ENCODE data around the gene KLHL29.

The KLHL29 gene

GRCh38 chr2:23684395-23685176 lies 299.6 kb downstream of the KLHL29 start:
- no peak for DNase-seq (ENCODE audit: low read depth)

DNA sequence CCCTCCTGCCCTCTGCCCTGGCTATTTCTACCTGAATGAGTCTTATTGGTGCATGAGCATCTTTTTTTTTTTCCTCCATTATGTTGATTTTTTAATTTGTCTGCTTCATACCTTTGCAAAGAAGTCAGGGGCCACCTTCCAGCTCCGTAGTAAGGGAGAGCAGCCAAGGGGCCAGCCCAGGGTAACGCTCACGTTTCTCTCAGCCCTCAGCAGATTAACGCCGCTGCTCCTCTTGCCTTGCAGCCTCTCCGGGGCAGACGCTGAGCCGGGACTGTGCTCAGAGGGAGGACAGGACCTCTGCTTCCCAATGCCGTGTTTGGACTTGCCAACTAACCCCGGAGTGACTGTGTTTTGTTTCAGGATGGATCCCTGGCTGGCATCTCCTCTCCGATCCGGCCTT lies 300.2 kb downstream of the KLHL29 start:
- DNase-seq (ENCODE audit: low read depth): no peak

DNA sequence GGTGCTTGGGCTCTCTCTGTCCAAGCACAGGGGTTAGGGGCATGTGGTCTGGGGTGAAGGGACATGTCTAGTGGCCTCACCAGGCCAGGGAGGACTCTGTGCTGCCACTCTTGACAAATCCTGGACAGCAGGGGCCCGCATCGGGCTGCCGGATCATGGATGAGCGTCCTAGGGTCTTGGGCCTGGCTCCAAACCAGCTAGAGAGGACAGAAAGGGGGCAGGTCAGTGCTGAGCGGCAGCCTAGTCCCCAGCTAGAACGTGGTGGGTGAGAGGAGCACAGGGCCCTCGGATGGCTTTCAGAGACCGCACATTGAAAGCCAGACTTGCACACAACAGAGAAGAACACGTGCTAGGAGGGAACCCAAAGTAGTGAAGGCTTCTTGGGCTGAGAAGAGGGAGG lies 300.7 kb downstream of the KLHL29 start:
- DNase-seq (ENCODE audit: low read depth): no peak

DNA sequence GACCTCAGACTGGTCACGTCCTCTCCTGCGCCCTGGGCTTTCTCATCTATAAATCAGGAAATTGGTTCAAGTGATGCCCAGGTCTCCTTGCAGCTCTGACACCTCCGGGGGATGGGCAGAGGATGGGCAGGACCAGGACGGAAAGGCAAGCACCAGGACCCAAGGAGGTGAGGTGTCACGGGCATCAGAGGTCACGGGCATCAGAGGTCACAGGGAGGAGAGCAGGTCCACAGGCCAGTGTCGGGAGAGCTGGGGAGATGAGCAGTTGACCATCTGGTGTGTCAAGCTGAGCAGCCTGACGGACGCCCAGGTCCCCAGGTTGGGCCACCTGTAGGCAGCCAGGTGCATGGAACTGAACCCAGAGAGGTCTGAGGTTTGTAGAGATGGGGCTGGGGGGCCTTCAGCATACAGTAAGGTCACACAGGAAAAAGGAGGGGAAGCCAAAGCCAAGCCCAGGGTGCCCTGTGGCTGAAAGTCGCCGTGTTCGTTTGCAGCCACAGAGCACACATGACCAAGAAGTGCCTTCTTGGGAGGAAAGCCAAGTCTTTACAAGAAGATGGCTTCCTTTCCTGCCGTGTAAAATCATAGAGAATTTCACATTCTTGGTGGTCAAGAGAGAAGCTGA lies 301.5 kb downstream of the KLHL29 start:
- no peak for DNase-seq (ENCODE audit: low read depth)

DNA sequence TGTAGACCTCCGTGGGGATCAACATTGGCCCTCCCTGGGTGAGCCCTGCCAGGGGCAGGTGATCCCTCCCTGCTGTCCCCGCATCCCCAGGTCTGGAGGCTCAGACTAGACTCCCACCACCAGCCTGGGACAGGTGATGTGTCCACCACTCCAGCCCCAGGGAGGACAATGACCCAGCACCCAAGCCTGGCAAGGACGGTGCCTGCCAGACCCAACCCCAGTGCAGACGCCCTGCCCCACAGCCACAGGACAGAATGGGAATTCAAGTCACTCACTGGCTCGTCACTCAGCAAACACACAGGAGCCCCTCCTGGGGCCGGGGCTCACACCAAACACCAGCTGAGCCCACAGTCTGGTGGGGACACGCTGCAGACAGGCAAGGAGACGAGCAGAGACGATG lies 302.2 kb downstream of the KLHL29 start:
- DNase-seq (ENCODE audit: low read depth): no peak

GRCh38 chr2:23687713-23688112 lies 302.7 kb downstream of the KLHL29 start:
- DNase-seq (ENCODE audit: low read depth): no peak

DNA sequence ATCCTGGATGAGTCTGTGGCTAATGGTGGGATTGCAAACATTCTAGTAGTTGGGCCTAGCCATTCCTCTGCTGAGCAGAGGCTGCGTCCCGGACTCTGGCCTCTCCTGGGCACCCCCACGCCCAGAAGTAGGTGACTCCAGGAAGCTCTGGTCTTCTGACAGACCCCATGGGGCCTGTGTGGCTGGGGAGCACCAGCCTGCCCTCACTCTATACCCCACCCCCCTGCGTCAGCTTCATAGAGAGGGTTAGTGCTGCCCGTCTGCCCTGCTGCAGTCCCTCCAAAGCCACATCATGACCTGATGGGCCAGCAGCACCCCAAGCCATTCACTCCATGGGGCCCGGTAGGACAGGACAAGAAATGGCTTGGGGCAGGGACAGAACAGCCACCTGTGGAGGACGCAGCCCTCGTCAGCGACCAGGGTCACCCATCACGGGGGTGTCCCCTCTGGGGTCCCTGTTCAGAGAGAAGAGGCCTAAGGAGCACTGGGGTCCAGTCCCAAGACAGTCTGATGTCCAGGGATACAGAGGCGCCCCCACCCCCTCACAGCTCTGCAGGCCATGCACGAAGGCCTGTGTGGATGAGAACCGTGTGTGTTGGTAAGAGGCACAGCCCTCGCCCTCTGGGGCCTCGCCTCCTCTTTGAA lies 303.6 kb downstream of the KLHL29 start:
- DNase-seq (ENCODE audit: low read depth): no peak

DNA sequence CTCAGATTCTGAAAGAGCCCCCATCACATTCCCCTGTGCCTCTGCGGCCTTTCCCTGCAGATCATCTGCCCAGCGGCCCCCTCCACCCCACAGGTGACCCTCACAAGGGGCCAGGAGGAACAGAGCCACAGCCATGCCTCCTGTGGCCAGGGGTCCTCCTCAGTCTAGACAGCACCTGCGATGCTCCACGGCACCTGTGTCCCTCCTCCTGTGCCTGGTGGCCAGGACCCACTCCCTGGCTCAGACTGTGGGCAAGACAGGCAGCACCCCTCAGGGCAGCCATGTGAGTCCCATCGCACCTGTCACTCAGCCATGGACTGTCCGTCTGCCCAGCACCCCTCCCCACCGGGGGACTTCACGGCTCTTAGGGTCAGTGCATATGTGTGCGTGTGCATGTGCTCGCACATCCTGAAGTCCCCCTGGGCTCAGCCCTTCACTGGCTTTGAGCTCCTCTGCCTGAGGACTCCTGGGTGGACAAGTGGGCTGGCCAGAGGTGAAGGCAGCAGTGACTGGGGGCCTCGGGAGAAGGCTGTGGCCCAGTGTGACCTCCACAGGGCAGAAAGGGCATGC lies 304.2 kb downstream of the KLHL29 start:
- DNase-seq (ENCODE audit: low read depth): no peak

DNA sequence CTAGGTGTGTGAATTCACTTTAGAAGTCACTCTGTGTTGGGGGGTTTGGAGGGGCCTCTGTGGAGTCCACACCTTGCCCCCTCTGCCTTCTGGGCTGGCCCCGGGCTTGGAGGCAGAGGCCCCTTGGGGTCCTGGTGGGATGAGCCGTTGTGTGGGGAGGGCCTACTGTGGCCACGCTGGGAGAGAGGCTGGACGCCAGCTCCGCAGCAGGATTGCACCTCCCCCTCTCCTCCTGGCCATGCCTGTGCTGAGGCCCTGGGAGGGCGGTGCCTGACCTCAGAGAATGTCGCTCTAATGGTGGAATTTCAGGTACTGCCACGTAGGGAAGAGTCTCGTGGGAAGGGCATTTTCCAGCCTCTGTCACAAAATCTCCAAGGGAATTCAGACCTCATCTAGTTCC lies 304.9 kb downstream of the KLHL29 start:
- DNase-seq (ENCODE audit: low read depth): no peak

DNA sequence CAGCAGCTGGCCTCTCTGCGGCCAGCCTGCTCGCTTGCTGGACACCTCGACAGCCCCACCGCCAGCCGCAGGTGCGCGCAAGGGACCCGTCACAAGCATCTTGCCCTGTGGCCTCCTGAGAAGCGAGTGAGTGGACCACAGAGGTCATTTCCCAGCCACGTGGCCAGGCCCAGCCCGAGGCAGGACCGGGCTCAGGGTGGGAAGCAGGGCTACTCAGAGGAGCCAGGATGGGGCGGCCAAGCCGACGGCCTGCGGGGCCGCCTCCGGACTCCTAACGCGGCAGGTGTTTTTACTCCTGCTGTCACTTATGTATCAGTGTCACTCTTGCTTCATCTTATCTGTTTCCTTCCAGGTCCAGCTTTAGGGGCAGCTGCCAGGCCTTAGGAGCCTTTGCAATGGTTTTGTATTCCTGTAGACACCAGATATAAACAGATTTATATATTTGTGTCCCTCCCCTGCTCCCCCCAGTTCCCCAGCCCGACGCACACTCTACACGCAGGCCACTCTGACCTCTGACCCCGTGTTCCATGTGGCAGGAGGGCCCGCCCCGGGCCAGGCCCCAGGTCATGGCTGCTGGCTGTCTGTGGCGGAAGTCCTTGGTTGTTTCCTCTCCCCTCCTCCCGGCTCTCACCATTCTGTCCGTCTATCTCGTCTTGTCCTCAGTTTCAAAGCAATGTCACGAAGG lies 305.6 kb downstream of the KLHL29 start:
- DNase-seq (ENCODE audit: low read depth): no peak

GRCh38 chr2:23691106-23691470 lies 306.1 kb downstream of the KLHL29 start:
- no peak for DNase-seq (ENCODE audit: low read depth)

DNA sequence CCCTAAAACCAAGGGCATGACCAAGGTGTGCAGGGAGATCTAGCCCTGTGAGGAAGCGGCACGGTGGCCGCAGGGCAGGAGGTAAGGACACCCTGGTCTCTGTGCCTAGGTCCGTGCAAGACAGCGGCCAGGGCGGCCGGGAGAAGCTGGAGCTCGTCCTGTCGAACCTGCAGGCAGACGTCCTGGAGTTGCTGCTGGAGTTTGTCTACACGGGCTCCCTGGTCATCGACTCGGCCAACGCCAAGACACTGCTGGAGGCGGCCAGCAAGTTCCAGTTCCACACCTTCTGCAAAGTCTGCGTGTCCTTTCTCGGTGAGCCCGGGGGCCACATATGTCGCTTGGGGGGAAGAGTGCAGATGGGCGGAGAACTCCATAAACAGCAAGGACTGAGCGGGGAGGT lies 306.6 kb downstream of the KLHL29 start:
- DNase-seq (ENCODE audit: low read depth): no peak

GRCh38 chr2:23692263-23692662 lies 307.3 kb downstream of the KLHL29 start:
- no peak for DNase-seq (ENCODE audit: low read depth)

DNA sequence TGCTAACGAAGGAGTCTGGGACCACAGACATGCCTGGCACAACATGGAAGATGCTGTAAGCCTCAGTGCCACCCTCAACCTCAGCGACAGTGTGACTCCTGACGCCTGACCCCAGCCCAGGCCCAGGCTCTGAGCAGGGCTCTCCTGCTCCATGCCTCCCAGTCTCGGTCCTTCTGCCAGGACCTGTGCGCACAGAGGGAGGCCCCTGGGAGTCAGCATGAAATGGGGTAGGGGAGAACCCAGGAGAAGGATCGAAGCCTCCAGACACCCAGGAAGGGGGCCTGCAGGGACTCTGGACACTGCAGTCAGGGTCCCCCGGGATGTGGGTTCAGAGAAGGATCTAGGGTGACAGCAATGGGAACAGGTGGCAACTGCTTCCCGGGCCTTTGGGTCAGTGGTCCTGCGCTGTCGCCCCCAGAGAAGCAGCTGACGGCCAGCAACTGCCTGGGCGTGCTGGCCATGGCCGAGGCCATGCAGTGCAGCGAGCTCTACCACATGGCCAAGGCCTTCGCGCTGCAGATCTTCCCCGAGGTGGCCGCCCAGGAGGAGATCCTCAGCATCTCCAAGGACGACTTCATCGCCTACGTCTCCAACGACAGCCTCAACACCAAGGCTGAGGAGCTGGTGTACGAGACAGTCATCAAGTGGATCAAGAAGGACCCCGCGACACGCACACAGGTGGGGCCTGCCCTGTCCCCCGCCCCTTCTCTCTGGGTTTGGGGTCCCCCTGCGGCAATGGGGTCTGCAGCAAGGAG lies 308.0 kb downstream of the KLHL29 start:
- no peak for DNase-seq (ENCODE audit: low read depth)

DNA sequence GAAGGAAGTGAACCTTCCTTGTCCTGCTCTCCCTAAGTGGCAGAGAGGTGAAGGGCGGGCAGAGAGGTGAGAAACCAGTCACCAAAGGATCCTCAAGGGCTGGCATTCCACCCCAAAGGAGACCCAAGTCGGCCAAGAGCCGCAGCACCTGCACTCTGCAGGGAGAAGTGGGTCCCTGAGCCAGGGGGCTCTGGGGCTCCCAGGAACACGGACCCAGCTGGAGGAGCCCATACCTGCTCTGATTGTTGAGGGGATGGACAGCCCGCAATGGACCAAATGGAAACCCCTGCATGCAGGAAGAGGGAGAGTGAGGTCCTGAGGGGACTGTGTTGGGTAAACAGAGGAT lies 308.6 kb downstream of the KLHL29 start:
- no peak for DNase-seq (ENCODE audit: low read depth)

DNA sequence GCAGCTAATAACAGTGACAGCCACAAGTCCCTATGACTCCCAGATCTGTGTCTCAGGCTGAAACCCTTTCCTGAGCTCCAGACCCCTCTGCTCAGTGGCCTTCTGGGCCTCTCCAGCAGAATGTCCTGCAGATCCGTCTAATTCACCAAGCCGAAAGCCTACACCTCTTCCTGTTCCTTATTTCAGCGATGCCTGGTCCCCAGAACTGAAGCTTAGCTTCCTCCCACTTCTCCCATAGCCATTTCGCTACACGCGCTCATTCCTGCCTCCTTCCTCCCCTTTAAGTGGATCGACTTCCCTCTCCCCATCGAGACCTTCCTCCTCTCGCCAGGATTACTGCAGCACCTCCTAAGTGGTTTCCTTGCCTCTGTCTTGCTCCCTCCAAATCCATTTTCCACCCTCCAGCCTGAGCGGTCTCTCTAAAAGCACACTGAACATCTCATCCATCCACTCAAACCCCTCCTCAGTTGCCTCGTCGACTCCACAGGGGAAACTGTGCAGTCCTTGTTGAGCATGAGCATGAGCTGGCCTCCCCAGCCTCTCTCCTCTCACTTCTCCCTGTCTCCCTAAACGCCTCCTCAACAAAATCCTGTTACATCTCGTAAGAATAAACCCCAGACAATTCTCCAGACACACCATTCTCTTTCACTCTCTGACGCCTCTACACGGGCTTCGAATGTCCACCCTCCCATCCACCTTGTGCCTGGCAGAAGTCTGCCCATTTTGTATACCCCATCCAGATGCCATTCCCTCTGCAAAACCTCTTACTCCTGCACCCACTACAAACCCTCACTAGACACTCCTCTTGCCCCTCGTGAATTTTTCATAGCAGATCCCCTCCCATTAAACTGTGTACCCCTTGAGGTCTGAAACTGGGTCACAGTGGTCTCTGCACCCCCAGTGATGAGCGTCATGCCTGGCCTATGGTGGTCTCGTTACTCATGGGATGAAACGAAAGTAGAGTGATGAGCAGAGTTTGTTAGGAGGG lies 309.4 kb downstream of the KLHL29 start:
- no peak for DNase-seq (ENCODE audit: low read depth)

DNA sequence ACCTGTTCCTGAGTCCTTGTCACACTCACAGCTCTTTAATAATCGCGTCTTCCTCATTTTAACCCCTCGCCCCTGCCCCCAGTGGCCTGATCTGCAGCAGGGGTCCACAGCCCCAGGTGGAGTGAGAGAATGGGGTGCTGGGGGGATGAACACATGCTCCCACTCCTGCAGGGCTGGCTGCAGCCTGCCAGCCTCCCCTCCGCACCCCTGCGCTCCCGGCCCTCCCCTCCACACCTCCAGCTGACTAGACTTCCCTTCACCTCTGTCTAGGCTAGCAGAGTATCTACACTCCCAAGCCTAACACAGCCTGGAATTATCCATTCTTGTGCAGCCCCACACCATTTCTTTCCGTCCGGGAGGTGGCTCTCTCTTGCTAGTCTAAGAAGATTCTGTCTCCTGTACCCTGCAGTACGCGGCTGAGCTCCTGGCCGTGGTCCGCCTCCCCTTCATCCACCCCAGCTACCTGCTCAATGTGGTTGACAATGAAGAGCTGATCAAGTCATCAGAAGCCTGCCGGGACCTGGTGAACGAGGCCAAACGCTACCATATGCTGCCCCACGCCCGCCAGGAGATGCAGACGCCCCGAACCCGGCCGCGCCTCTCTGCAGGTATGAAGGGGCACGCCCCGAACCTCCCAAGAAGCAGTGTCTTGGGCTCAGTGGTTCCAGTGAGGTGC lies 310.4 kb downstream of the KLHL29 start:
- no peak for DNase-seq (ENCODE audit: low read depth)

DNA sequence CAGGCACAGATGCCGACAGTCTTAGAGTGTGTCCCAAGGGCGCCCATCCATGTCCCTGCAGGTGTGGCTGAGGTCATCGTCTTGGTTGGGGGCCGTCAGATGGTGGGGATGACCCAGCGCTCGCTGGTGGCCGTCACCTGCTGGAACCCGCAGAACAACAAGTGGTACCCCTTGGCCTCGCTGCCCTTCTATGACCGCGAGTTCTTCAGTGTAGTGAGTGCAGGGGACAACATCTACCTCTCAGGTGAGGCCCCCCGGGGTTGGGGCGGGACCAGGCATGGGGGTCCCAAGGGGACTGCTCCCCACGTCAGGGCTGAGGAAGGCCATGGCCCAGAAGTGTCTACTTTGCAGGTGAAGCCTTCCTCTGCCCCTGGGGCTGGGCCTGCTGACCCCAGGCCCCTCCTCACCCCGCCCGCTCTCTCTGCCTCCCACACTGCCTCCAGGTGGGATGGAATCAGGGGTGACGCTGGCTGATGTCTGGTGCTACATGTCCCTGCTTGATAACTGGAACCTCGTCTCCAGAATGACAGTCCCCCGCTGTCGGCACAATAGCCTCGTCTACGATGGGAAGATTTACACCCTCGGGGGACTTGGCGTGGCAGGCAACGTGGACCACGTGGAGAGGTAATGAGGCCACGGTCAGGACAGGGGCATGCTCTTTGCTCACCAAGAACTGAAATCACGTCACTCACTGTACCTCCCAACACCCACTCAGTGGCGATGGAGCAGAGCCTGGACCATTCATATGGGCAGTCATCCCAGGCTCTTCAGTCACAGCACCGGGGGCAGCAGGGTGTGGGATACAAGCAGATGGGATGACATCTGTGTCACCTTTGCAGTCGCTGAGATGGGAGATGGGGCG lies 311.1 kb downstream of the KLHL29 start:
- no peak for DNase-seq (ENCODE audit: low read depth)

GRCh38 chr2:23696752-23697045 lies 311.7 kb downstream of the KLHL29 start:
- no peak for DNase-seq (ENCODE audit: low read depth)

All from stimulated activated CD8-positive, alpha-beta memory T cell treated with anti-CD3 and anti-CD28 coated beads, Interleukin-12 subunit alpha, Interleukin-12 subunit beta, amount 100 ng/mL, for 4 hours (primary cell).